Stimulated activated CD4-positive, alpha-beta T cell treated with anti-CD3 and anti-CD28 coated beads, Interleukin-2, amount 100 ng/mL, for 24 hours (primary cell): Measurements from ENCODE around the gene RAB1A.

Experiments used
- DNase-seq, 2 donors: peaks; one replicate each; pipeline ENCODE4 v3.0.0-alpha.2; 2020

The RAB1A gene

DNA sequence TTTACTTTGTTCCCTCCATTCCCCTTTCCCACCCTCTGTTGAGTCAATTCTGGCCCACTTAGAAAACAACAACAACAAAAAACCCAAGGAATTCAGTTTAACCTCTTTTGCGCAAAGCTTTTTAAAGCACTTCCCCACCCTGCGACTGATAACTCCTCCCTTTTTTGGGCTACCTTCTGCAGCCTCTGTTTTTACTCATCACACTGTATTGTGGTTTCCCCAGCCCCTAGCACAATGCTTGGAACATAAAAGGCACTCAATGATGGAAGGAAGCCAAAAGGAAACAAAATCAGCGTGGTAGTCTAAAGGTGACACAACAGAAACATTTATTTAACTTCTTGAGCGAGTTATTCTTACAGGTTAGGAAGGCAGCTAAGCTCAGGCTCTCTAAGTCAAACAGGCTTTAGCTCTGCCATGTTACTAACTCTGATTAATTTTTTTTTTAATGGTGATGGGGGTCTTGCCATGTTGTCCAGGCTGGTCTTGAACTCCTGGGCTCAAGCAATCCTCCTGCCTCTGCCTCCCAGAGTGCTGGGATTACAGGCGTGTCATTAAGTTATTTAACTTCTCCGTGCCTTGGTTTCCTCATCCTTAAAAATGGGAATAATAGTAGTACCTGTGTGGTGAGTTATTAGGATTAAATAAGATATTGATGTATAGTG is 72.4 kb downstream of the RAB1A start:
- peak; percentile 36 to 56 for DNase-seq

- DNase-seq, result no peak
These were observed 72.9 kb downstream of the RAB1A start for GRCh38 chr2:65057054-65057375.

DNA sequence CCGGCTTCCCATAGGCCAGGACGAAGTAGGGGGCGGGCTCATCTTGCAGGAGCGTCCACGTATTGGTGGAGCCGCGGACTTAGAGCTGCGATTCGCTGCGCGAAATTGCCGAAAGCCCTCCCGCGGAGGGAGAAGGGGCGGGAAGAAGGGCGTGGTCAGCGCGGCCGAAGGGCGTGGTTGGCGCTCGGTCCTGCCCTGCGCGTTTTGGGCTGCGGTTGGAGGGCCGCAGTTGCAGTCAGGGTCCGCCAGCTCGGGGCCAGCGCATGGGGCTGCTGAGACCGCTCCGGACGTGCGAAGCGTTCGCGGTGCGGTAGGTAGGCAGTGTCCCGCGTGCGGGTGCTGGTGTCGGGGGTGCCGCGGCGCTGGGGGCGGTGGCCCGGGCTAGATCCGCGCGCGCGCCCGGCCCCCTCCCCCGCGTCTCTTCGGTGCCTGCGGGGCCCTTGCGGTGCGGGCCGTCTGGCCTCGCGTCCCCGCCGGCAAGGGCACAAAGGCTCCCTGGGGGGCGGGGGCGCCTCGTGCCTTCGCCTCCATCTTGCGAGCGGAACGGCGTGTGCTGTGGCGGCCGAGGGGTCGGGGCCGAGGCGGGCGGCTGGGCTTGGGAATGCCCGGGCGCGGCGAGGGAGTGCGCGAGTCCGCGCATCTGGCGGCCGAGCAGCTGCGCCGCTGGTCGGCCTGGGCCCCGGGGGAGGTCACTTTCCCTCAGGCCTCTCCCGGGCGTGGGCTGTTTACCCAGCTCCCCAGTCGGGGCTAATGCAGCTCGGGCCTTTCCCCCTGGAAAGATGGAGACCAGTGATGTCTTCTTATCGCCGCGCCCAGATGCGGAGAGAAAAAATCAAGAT is 73.5 kb downstream of the RAB1A start, which contains the start of gene CEP68:
Gene CEP68, plus strand, starts transcription at position 202 of the 839 bp plus-strand sequence. CDS start 13,029 bp downstream, outside the sequence.
- DNase-seq, result peak; percentile 96 to 97

GRCh38 chr2:65055422-65056214 is 74.3 kb downstream of the RAB1A start:
- peak; percentile 66 to 69 for DNase-seq

GRCh38 chr2:65054749-65055421 is 75.0 kb downstream of the RAB1A start:
- no peak for DNase-seq

GRCh38 chr2:65053199-65053598 is 76.7 kb downstream of the RAB1A start:
- no peak for DNase-seq

- DNase-seq, result no peak
These were observed 79.0 kb downstream of the RAB1A start for GRCh38 chr2:65050931-65051330.

DNA sequence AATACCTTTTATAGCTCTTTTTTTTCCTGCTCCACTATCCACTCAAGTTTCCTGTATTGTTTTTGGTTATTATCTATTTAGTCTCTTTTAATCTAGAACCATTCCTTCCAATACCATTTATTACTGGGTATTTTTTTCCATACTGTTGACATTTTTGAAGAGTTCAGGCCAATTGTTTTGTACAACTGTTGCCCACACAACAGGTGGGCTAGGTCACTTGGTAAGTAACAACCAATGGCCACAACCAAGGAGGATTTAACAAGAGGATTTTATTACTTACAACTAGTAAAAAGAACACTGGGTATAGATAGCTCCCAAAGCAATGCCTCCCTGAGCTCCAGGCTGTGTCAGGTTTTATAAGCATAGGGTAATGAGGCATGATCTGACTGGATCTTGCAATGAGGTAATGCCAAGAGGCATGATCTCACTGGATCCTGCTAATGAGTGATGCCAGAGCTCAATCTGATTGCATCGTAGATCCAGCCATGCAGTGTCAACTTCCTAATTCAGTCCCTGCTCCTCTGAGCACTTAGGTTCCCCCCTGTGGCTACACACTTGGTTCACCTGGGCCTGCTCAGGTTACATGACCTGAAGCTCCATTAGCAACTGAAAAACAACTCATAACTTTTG is 80.8 kb downstream of the RAB1A start:
- DNase-seq, result no peak

DNA sequence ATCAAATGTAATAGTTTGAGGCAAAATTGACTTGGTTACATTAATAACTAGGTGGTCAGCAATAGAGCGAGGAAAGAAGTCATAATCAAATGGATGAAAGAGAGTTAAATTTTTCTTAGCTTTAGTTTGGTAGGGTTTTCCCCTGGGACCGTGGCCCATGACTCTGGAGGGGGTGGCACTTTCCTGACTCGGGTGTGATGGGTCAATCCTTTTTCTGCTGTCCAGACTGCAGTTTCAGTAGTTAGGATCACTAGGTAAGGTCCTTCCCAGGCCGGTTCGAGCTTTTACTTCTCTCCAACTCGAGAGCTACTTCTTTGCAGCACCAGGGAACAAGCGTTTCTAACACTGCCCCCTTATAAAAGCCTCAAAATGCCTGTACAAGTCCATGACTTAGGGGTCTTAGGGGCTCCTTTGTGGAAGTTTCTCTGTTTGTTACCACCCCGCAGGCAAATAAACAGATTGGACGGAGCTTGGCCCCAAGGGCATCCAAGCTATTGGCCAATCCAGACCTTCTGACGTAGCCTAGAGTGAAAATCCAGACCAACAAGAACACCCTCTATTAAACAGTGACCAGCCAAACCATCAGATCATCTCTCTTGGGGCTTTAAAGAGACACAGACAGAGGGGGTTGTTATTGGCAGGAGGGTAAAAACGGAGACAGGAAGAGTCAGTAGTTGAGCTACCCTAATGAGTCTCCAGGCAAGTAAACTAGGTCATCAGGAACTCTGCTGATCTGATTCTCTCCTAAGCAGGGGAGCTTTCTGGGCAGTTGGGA is 83.1 kb downstream of the RAB1A start:
- DNase-seq, result no peak

DNA sequence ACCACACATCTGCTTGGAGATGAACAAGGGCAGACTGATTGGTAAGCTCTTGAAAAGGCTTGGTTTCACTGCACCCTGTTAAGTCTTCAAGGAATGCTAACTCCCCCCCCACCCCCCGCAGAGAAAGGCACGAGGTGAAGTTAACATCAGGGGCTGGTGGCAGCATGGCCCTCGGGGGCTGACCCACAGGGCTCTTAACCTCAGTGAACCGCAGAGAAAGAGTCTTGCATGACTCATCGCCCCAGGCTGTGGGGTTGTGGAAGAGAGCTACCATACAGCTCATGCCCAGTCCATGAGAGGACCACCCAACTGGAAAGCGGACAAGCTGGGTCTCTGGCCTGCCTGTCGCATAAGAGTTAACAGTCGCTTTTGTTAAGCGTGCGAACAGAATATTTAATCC is 84.3 kb downstream of the RAB1A start:
- DNase-seq, result no peak

DNA sequence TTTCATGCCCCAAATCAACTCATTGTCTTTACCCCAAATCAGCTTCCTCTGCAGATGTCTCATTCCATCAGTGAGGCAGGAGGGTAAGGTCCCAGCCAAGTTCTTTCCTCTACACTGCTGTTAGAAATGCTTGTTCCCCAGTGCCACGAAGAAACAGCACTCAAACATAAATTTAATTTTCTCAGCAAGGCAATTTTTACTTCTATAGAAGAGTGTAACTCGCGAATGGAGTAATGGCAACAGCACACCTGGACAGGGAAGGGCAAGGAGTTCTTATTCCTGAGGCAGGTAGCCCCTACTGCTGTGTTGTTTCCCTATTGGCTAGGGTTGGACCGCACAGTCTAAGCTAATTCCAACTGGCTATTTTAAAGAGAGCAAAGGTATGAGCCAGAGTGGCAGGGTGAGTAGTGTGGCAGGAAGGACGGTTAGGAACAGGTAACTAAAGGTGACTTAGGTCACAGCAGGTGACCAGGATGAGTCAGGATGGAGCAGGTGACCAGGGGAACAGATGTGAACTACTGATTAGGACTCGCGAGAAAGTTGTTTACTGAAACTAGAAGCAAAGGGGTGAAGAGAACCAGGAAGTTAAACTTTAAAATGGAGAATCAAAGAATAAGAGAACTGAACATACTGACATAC is 85.7 kb downstream of the RAB1A start:
- DNase-seq, result no peak

DNA sequence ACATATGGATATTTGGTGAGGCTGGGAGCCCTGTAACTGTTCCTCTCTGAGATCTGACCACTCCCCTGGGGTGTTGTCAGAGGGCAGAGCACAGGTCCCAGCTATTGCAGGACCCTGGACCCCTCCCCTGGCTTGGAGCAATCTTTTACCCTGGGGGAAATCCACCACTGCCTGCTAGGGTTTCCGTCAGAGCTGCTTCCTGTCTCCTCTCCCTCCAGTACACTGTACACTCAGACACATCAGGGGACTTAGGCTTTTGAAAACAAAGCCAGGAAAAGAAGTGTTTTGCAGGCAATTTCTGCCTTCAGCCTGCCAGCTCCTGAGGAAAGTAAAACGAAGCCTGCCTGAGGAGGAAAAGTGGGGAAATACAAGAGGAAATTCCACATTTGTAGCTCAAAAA is 86.9 kb downstream of the RAB1A start:
- no peak for DNase-seq

GRCh38 chr2:65040400-65041261 is 89.3 kb downstream of the RAB1A start:
- DNase-seq, result peak; percentile 77 to 81

DNA sequence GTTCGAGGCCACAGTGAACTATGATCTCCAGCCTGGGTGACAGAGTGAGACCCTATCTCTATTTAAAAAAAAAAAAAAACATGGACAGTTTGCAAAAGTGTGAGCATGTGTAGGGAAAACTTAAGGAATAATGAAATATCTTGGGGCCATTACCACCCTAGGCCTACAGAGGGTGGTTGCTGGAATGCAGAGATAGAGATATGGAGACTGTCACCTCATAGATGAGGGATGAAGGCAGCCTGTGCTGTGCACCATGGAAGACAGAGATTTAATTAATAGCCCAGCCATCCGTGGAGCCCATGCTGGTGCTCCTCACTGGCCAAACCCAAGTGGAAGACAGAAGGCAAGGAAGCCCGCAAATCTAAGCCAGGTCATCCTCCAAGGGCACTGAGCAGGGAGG is 90.3 kb downstream of the RAB1A start:
- DNase-seq, result no peak

GRCh38 chr2:65037178-65037577 is 92.7 kb downstream of the RAB1A start:
- DNase-seq, result no peak
